Activated CD4-positive, alpha-beta T cell treated with anti-CD3 and anti-CD28 coated beads, Interleukin-2, amount 50 U/mL, for 48 hours (primary cell): ENCODE results near the gene CEACAM1.
"Not testable (repeated sequence)": the region's sequence is repeated elsewhere in the genome, so short reads cannot be mapped to it uniquely, and the experiment has no call there.

ENCODE experiments used
- DNase-seq, 2 experiments: peaks; one replicate each; pipeline ENCODE4 v3.0.0-alpha.2; 2020

CEACAM1 gene

DNA sequence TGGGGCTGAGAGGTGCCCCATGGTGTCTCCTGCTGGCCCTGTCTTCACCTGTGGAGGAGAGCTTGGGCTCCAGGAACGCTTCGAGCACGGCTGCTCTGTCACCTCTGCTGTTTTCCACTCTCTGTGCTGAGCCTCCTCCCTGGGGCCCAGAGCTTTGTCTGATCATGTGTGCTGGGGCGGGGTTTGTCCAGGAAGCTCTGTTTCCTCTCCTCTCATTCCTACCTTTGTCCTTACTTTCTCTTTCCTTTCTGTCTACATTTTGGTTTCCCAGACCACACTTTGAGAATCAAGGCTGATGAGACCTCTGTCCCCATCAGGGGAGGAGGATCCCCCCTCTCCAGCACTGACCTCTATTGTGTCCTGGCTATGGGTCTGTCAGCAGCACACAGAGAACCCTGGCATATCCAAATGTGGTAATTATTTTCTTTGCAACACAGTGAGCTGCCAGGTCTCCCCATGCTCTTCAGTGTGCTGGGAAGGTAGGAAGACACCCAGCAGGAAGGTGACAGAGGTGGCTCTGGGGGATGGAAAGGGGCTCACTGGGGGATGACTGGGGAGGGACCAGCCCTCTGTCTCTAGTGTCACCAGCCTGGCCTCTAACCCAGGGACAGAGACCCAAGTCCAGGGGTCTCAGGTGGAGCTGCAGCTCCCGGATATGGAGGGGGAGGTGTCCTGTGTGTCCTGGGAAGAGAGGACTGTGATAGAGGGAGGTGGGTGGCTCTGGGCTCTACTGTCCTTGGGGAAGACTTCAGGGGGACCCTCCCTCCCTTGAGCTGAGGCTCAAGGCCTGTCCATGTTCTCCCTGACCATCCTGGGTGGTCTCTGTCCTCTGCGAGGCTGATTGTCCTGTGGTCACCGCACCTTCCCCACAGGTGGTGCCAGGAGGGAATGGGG is at the start of gene CEACAM1:
TSS of gene CEACAM1 (minus strand) at position 128 of the 894 bp plus-strand sequence. CDS start at position 21, 107 bp downstream.
- DNase-seq, result peak; percentile 61 to 66

DNA sequence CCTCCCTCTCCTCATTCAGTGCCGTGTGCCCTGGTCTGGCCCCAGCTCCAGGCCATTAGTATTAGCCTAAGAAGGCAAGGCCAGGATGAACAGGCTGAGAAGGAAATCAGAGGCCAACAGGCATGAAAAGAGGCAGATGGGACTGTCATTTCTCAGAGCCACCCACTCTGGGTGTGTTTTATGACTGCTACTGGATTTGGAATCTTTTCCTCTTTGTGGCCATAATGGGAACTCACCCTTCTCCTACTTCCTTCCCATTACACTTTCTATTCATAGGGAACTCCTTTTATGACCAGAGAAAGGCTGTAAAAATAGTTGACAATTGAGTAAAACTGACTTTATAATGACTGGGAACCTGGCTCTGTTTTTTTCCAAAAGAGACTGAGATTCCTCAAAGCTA is 48.7 kb upstream of the CEACAM1 start:
- DNase-seq, result no peak

DNA sequence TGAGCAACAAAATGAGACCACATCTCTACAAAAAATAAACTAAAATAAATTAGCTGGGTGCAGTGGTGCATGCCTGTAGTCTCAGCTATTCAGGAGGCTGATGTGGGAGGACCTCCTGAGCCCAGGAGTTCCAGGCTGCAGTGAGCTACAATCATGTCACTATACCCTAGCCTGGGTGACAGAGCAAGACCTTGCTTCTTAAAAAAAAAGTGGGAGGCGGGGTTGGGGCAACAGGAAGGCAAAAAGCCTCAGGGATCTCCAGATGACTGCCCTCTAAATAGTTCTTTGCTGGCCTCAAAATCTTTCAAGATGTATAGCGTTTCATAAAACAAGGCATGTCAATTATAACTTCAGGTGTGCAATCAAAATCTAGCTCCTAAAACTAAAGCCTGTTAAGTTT is 48.0 kb upstream of the CEACAM1 start:
- DNase-seq, result no peak

GRCh38 chr19:42573642-42574041 is 45.4 kb upstream of the CEACAM1 start:
- DNase-seq, result no peak

GRCh38 chr19:42571116-42571515 is 42.8 kb upstream of the CEACAM1 start:
- DNase-seq, result no peak

GRCh38 chr19:42569193-42569592 is 40.9 kb upstream of the CEACAM1 start:
- no peak for DNase-seq

DNA sequence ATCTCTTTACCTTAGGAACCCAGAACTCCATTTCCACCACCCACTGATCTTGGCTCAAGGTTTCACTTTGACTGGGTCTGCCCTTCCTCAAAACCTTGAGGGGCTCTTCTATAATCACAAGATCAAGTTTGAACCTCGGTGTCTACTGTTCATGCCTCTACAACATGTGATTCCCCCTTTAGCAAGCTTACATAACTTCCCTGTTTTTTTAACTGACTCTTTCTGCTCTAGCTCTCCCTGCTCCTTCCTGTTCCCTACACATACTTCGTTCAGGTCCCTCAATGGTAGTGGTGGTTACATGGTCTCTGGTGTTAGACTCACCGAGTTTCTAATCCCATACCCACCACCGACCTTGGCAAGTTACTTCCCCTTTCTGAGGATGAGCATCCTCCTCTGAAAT is 39.7 kb upstream of the CEACAM1 start:
- no peak for DNase-seq

DNA sequence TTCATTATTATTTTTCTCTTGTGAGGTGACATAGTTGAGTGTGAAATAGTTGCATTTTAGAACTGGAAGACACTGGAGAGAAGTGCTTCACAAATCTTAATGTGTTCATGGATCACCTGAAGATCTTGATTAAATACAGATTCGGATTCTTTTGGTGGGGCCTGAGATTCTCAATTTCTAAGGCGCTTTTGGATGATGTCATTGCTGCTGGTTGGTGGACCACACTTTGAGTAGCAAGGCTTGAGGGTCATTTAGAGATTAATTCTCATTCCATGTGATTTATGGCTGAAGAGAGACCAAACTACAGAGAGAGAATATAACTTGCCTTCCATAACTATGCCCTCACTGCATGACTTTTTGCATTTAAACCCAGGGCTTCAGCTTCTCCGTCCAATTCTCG is 39.3 kb upstream of the CEACAM1 start:
- DNase-seq, result no peak

DNA sequence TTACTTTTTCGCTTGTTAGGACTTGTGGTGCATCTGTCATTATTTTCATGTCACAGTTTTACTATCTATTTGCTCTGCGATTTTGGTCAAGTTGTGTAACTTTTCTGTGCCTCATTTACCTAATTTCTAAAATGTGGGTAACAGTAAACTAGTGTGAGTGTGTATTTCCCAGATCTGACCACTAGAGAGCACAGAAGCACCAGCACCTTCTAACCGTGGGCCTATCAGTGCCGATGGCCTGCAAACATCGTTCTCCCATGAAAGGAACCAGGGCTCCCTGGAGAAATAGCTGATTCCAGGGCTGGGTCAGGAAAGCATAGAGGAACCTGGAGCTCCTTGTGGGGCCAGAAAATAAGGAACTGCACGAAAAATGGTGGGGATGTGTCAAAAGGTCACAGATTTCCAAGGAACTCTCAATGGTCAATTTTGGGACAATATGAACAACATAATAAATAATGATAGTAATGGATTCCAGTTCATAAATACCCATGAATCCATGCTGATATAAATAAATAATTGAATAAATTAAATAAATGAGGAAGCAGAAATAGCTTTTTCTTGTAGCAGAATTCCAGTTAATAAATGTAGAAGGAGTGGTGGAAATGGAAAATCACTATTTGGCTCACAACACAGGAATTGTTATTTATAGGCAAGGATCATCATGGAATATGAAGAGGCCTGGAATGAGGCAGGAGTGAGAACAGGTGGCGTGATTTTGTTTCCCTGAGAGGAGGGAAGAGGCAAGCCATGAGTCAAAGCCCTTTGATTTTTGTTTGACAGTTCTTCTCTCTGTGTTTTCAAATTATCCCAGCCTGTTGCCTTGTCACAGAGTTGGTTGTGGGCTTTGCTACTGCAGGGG is 35.3 kb upstream of the CEACAM1 start:
- DNase-seq, result peak; percentile 6 to 24

- DNase-seq, result no peak
These were observed 33.2 kb upstream of the CEACAM1 start for GRCh38 chr19:42561512-42561911.

DNA sequence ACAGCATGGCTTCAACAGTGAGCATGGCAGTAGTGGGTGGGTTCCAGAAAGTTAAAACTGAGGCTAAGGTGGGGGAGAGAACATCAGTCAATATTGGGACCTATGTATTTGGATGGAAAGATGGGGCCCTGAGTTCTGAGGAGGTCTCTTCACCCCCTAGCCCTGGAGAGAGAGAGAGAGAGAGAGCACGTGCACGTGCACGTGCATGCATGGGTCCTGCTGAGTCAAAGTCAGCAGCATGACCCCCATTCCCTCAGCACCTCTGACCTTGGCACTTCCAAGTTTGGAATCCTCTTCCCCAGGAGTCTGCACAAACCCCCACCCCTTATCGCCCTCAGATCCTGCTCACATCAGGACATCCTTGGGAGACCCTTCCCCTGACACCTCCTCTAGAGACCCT is 32.5 kb upstream of the CEACAM1 start:
- DNase-seq, result no peak

DNA sequence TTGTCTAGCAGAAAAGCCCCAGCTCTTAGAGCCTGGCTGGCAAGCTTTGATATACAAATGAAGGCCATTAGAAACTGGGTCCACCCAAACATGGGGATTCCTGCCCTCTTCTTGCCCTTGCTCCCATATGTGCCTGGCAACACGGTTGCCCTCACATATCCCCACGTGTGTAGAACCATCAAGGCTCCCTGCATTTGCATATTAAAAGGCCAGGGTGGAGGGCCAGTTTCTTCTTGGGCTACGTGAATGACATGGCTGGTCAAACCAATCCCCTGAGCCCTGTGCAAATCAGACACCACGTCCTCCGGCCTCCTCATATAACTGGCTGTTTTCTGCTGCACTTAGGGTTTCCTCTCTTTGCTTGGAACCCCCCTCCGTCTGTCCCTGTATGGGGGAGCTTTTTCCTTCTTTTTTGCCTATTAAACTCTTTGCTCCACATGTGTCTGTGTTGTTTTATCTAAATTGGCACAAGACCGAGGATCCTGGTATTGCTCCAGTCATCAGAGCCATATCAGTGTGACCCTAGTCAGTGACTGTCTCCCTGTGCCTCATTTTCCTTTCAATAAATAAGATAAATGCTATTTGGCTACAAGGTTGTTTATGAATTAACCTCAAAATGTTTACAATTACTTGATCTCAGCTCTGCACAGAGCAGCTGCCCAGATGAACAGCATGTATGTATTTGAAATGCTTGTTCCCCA is 30.3 kb upstream of the CEACAM1 start:
- no peak for DNase-seq

DNA sequence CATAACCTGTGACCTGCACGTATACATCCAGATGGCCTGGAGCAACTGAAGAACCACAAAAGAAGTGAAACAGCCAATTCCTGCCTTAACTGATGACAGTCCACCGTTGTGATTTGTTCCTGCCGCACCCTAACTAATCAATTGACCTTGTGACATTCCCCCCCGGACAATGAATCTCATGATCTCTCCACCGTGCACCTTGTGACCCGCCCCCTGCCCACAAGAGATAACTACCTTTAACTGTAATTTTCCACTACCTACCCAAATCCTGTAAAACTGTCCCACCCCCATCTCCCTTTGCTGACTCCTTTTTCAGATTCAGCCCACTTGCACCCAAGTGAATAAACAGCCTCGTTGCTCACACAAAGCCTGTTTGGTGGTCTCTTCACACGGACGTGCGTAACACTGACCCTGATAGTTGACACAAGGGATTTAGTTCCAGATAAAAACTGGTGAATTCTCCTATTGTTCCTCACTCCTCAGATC is 29.1 kb upstream of the CEACAM1 start:
- DNase-seq, result not testable (repeated sequence)

DNA sequence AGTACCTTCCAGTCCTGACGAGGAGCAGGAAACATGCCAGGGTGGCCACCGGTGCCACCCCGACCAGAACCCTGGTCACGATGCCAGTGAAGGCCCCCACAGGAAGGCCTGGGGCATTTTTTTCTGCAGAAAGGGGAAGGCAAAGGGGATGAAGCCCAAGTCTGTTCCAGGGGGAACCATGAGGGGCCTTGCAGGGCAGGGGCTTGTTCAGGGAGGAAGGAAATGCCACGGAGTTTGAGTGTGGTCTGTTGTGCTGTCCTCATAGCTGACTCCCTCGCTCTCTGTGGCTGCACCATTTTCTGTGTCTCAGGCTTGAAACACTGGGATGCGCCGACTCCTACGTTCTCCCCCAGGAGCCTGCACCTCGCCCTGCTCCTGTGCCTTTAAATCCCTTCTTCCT is 27.5 kb upstream of the CEACAM1 start:
- DNase-seq, result no peak

GRCh38 chr19:42555317-42555716 is 27.0 kb upstream of the CEACAM1 start:
- DNase-seq, result no peak

- no peak for DNase-seq
These were observed 25.8 kb upstream of the CEACAM1 start for GRCh38 chr19:42554046-42554575.

DNA sequence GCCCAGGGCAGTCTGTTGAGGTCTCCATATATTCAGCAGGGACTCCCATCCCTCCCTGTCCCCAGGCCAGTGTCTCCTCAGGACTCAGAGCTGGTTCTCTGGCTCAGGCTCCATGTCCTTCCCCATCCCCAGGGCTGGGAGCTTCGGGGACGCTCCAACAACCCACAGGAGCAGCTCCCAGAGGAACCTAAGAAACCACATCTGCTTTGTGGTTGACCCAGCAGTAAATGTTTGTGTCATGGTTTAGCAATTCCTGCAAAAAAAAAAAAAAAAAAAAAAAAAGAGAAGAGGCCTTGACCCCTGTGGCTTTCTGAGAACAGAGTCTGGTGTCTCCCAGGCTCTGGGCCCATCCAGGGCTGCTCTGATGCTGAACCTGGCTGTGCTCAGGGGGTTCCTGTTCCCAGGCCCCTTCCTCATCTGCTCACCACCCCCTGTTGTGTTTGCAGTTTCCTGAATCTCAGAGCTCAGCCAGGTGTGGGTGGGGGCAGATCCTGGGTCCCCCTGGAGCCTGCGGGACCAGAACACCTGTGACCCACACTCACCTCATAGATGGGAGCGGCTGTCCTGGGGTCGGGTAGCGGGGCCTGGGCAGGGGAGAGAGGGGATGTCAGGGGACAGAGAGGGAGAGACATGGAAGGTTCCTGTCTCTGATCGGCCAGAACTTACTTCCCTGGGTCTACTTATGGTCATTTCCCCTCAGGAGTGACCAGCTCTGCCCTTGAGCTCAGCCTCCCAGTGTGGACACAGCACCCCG is 25.2 kb upstream of the CEACAM1 start:
- no peak for DNase-seq

- no peak for DNase-seq
These were observed 24.1 kb upstream of the CEACAM1 start for GRCh38 chr19:42552086-42553065.

DNA sequence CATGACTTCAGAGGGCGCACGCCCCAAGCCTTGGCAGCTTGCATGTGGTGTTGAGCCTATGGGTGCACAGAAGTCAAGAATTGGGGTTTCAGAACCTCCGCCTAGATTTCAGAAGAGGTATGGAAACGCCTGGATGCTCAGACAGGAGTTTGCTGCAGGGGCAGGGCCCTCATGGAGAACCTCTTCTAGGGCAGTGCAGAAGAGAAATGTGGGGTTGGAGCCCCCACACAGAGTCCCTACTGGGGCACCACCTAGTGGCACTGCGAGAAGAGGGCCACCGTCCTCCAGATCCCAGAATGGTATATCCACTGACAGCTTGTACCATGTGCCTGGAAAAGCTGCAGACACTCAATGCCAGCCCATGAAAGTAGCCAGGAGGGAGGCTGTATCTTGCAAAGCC is 22.2 kb upstream of the CEACAM1 start:
- not testable (repeated sequence) for DNase-seq

GRCh38 chr19:42549067-42549466 is 20.8 kb upstream of the CEACAM1 start:
- DNase-seq, result not testable (repeated sequence)

DNA sequence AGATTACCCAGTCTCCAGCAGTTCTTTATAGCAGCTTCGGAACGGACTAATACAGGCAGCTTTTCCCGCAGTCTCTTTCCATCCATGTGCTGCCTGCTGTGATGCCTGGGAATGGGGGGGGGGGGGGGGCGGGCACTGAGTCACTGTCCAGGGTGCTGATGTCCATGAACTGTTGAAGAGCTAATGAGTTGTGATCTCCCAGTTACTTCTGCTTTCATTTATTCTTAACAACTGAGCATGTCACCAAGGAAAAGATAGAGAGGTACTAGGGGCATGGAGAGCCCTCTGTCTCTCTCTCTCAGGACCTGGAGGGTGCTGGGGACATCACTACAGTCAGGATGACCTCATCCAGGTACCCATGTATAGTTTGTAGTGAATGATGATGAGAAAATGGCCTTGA is 20.3 kb upstream of the CEACAM1 start:
- DNase-seq, result no peak
